ENCODE data around the gene HSD17B7.

GRCh38 chr1:162859191-162859590, 68.7 kb downstream of the HSD17B7 start:
- TF ChIP-seq CTCF (optimal IDR thresholded peaks at IDR 0.05 in 1 of 3, IDR thresholded peaks at IDR 0.05 in 1 of 3, conservative IDR thresholded peaks at IDR 0.05 in 1 of 3; ENCODE audit: extremely low read depth in 1 of 3, insufficient read depth in 2 of 3, low read length in 3 of 3) (no peak), EZH2 (IDR thresholded peaks at IDR 0.05; ENCODE audit: low read length) (no peak)

Measured in keratinocyte (primary cell).